A673 (cell line): Measurements from ENCODE around the gene TMEM8B.

Experiments
- CTCF ChIP-seq: fragments of 300-800, 200-600 bp; sonication (generic); conservative IDR thresholded peaks from 2 replicates; pipeline ENCODE4 v1.5.1; 2017; ENCODE audit warnings: low read depth, mild to moderate bottlenecking, antibody characterized with exemption, low read length, moderate library complexity, mixed read lengths
- EZH2 ChIP-seq: fragments of 200-600 bp; sonication (generic); IDR thresholded peaks from 2 replicates; pipeline ENCODE4 v1.6.1; 2017; ENCODE audit warnings: borderline replicate concordance, low read depth, mild to moderate bottlenecking, mixed read lengths, antibody characterized with exemption, low read length; ENCODE audit not compliant: poor library complexity, severe bottlenecking

- TF ChIP-seq CTCF (no peak), EZH2 (no peak)
Observed at GRCh38 chr9:35835766-35836165, 6.7 kb downstream of the TMEM8B start.
